ENCODE measurements around the gene HS3ST3A1.

Gene HS3ST3A1

DNA sequence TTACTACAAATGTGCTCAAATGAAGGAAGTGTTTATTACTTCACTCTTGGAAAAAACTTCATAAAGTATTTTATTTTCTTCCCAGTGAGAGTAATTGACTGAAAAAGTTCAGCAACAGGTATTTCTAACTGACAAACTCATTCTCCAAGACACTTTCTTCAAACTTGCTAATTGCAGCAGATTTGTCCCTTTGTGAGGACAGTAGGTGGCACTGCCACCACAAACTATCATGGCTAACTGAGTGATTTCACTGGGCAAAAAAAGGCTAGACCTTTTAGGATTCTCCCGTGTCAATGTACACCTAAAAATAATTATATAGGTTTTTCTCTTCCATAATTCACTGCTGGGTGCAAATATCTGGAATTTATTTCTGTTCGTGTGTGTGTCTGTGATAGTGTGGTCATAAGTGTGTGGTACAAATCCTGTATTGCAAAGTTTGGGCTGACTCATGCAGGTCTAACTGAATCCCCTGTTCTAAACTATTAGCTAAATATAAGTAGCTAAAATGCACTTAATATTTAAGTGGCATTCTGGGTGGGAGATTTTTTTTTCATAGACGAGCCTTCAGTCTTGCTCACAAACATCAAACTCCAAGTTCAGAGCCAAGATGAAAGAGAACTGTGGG lies 3.9 kb downstream of the HS3ST3A1 start:
- DNase-seq = peak; percentile 4 to 17

DNA sequence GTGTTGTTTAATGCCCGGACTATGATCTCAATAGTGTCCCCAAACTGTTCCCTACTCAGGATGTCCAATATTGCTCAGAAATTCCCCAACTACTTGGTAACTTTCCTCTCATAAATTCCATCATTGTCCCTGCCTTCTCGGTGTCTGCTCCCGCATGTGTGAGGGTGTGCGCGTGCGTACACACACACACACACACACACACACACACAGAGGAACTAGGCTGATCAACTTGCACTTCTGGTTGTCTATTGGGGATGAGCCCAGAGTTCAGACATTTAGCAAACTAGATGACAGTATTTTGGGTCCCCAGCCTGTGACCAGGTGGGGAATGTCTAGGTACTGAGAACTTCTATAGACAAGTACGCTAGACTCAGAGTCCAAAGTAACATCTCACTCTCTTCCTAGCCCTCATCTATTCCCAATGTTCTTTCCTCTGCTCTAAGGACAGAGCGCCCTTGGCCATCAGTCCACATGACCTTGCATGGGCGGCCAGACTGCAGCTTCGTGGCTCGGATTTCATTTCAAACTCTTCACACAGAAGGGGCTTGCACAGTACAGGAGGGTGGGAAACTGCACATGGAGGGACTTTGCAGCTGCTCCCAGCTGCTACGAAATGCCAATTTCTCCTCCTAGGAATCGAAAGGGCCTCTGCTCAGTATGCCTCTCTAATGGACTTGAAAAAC lies 5.3 kb downstream of the HS3ST3A1 start:
- DNase-seq = no peak

- no peak for DNase-seq
Measured at GRCh38 chr17:13595599-13595899, 6.2 kb downstream of the HS3ST3A1 start.

DNA sequence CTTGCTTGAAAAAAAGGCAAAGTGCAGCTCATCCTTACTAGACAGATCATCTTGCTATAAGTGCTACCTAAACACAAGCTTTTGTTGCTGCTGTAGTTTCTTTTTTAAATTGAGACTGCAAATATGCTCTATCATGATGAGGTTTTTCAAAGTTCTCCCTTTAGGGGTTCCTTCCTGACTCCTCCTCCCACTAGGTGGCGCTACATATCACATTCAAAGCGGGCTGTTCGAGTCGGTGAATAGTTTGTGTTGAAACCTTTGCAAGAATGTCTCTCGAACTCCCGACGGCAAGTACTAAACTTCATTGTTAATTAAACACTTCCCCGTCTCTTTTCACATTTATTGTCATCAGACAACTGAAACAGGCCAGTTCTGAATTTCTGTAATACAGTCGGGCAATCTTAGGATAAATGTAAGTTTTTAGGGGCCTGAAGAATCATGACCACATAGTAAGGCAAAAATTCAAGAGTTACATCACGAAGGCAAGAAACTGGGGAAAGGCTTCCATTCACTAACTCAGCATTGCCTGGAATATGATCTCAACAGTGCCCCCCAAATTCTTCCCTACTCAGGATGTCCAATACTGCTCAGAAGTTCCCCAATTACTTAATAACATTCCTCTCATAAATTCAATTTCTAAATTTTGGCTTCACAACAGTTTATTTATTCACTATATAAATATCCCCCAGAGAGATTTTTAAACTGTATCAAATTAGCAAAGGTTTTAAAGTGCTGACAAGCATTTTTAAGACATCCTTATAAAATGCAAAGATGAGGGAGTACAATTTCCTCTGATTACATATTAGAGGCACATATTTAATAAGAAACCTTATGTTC lies 6.7 kb downstream of the HS3ST3A1 start:
- DNase-seq = peak; percentile 50 to 57

- DNase-seq = no peak
Measured at GRCh38 chr17:13594310-13594709, 7.4 kb downstream of the HS3ST3A1 start.

GRCh38 chr17:13593757-13594156 lies 8.0 kb downstream of the HS3ST3A1 start:
- DNase-seq = no peak

- no peak for DNase-seq
Measured at GRCh38 chr17:13593021-13593751, 8.5 kb downstream of the HS3ST3A1 start.

DNA sequence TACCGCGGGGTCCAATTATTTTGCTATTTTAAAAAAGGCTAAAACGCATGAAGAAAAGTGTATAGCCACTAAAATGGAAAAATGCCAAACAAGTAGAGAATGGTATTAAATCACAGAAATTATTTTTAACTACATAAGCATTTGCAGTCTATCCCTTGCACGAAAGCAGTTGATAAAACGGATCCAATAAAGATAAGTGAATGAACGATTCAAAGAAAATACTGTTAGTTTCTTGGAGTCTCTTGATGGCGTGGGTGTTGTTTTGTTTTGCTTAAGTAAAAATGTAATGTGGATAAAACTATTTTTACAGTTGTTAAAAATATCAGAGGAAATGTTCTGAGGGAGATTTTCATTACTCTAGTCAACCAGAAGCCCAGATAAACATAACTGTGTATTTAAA lies 9.3 kb downstream of the HS3ST3A1 start:
- DNase-seq = no peak

DNA sequence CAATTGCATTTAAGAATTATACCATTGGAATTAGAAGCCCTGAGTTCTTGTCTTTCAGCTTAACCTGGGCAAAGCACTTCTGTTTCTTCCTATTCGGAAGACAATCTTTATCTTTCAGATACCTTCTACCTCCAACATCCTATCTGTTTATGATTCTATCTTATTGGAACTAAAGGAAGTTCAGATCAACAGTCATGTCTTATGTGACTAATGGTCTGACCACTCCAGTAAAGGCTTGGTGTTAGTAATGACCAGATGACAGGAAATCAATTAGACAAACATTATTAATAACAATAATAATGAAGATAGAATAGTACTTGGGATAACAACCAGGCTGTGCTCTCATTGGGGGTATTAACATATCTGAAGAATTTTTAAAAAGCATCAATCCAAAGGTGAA lies 11.3 kb downstream of the HS3ST3A1 start:
- DNase-seq = no peak

DNA sequence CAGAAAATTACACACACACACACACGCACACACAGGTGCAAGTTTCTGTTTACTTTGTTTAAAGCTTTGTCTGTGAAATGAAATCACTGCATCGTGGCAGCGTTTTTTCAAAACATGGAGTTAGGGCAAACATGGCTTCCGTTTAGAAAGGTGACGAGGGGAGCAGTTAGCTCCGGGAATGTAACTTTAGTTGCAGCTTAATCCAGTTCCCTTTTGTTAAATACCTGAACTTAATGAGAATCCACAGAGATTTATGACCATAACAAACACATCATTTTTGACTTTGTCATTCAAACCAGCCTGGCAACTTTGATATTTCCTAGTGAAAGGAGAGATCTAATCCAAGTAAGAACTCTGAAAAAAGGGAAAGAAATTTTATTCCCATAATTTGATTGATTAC lies 12.1 kb downstream of the HS3ST3A1 start:
- DNase-seq = no peak

- DNase-seq = no peak
Measured at GRCh38 chr17:13587487-13588338, 14.0 kb downstream of the HS3ST3A1 start.

- DNase-seq = no peak
Measured at GRCh38 chr17:13584701-13585080, 17.0 kb downstream of the HS3ST3A1 start.

DNA sequence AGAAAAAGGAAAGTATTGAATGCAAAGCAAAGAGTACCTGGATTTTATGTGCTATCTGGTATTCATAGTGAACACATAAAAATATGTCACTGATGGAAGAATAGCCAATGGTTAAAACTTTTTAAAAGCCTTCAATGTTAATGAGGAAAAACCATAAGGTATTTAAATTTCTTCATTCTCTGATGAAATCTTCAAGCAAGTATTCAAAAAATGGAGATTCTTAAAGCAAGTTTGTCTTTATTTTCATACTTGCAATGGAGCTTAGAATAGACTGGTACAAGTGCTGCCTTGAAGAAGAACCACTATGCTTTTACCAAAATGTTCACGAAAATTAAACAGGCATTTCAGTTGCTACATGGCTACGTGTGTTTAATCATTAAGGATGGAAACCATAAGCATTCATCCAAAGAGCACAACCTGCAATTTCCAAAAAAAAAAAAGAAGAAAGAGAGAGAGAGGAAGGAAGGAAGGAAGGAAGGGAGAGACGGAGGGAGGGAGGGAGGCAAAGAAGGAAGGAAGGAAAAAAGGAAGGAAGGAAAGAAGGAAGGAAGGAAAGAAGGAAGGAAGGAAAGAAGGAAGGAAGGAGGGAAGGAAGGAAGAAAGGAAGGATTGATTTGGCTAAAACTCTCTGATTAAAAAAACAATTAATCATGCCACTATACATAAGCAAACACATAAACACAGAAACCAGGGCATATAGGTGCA lies 17.6 kb downstream of the HS3ST3A1 start:
- no peak for DNase-seq

DNA sequence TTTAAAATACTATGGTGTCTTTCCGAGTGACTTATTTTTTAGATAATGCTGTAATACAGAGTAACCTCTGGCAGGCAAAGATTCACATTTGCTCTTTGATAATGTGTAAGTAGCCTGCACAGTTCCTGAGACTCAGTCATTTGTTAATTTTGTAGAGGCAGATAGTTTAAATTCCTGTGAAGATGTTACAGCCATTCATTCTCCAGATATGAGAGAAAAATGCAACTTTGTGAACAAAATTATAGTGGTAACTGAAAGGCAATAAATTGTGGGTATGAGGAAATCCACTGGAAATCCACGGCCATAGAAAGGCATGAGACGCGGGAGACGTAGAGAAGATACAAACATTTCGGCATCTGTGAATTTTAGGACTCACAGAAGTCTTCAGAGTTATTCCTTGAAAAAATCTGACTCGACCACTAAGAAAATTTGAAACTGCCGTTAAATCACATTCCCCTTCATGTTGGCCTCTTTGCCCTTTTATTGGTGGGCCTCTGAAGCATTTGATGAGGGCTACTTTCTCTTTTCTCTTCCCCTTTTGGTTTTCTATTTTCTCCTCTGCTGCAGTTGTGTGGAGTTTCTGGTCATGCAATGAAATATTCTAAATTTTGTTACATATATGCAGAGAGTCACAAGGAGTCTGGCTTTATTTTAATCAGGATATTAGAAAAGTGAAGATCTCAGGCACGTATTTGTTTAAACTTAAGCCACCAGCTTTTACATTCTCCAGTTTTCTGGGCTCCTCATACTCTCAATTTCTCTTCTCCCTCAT lies 18.8 kb downstream of the HS3ST3A1 start:
- DNase-seq = no peak

GRCh38 chr17:13581925-13582324 lies 19.8 kb downstream of the HS3ST3A1 start:
- no peak for DNase-seq

DNA sequence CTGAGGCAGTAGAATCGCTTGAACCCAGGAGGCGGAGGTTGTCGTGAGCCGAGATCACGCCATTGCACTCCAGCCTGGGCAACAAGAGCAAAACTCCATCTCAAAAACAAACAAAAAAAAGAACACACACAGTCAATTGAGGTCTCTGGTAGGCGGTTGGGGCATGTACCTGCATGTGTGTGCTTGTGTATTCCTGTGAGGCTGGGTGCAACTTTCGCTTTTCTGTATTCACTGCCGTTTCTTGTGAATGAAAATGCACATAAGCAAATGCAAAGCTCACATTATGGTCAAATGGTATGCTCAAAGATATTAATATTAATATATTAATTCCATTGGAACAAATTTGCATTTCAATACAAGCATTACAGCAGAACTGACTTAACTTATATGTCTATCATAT lies 20.9 kb downstream of the HS3ST3A1 start:
- DNase-seq = no peak

GRCh38 chr17:13576661-13577526 lies 24.8 kb downstream of the HS3ST3A1 start:
- peak in 1 of 2 experiments; percentile 0 for DNase-seq

- no peak for DNase-seq
Measured at GRCh38 chr17:13575922-13576419, 25.8 kb downstream of the HS3ST3A1 start.

GRCh38 chr17:13575466-13575865 lies 26.3 kb downstream of the HS3ST3A1 start:
- no peak for DNase-seq

- no peak for DNase-seq
Measured at GRCh38 chr17:13572581-13572980, 29.1 kb downstream of the HS3ST3A1 start.
